Ishikawa (cell line): ENCODE data around the gene FAF2.

Experiments
- CEBPB ChIP-seq: IDR thresholded peaks from 2 replicates; pipeline ENCODE4 v1.6.1; 2012
- EP300 ChIP-seq: IDR thresholded peaks from 2 replicates; pipeline ENCODE4 v1.6.1; 2012; ENCODE audit warnings: borderline replicate concordance
- FOXM1 ChIP-seq: IDR thresholded peaks from 2 replicates; pipeline ENCODE4 v1.6.1; 2012; ENCODE audit warnings: low read depth, borderline replicate concordance
- RAD21 ChIP-seq: IDR thresholded peaks from 2 replicates; pipeline ENCODE4 v1.6.1; 2012; ENCODE audit warnings: low read depth
- TAF1 ChIP-seq: IDR thresholded peaks from 2 replicates; pipeline ENCODE4 v1.6.1; 2012; ENCODE audit warnings: low read depth, mild to moderate bottlenecking
- TCF12 ChIP-seq: IDR thresholded peaks from 2 replicates; pipeline ENCODE4 v1.6.1; 2012; ENCODE audit warnings: low read depth
- YY1 ChIP-seq: IDR thresholded peaks from 2 replicates; pipeline ENCODE4 v1.6.1; 2012; ENCODE audit warnings: low read depth
- TF ChIP-seq, protein P1 (sequence below): IDR thresholded peaks from 2 replicates; pipeline ENCODE4 v1.6.1; 2012
- TF ChIP-seq, protein P2 (sequence below): IDR thresholded peaks from 2 replicates; pipeline ENCODE4 v1.6.1; 2012; ENCODE audit warnings: low read depth, mild to moderate bottlenecking

DNA sequence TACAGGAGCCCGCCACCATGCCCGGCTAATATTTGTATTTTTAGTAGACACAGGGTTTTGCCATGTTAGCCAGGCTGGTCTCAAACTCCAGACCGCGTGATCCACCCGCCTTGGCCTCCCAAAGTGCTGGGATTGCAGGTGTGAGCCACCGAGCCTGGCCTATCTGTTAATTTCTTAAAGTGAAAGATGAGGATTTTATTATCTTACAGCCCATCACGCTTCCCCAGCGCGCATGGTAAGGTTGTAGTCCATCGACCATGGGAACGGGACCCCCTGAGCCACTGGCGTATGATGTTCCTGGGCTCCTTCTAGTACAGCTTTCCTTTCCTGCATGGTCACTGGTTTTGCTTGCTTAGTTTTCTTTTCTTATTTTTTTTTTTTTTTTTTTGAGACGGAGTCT is 109.7 kb downstream of the FAF2 start:
- TF ChIP-seq FOXM1 (no peak), RAD21 (no peak), TAF1 (no peak), TCF12 (no peak), CEBPB (no peak), YY1 (no peak), EP300 (no peak)
- TF ChIP-seq, protein P1, sequence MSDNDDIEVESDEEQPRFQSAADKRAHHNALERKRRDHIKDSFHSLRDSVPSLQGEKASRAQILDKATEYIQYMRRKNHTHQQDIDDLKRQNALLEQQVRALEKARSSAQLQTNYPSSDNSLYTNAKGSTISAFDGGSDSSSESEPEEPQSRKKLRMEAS, result no peak
- TF ChIP-seq, protein P2, sequence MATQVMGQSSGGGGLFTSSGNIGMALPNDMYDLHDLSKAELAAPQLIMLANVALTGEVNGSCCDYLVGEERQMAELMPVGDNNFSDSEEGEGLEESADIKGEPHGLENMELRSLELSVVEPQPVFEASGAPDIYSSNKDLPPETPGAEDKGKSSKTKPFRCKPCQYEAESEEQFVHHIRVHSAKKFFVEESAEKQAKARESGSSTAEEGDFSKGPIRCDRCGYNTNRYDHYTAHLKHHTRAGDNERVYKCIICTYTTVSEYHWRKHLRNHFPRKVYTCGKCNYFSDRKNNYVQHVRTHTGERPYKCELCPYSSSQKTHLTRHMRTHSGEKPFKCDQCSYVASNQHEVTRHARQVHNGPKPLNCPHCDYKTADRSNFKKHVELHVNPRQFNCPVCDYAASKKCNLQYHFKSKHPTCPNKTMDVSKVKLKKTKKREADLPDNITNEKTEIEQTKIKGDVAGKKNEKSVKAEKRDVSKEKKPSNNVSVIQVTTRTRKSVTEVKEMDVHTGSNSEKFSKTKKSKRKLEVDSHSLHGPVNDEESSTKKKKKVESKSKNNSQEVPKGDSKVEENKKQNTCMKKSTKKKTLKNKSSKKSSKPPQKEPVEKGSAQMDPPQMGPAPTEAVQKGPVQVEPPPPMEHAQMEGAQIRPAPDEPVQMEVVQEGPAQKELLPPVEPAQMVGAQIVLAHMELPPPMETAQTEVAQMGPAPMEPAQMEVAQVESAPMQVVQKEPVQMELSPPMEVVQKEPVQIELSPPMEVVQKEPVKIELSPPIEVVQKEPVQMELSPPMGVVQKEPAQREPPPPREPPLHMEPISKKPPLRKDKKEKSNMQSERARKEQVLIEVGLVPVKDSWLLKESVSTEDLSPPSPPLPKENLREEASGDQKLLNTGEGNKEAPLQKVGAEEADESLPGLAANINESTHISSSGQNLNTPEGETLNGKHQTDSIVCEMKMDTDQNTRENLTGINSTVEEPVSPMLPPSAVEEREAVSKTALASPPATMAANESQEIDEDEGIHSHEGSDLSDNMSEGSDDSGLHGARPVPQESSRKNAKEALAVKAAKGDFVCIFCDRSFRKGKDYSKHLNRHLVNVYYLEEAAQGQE, result no peak
